K562 (cell line): ENCODE measurements around the gene HCRTR1. TPM values are rescaled to one million over a fixed set of nuclear protein-coding genes. Genes with fewer than 3 reads are reported as not detected.

ENCODE experiments used
- DNMT1 ChIP-seq: fragments of 450-650 bp; IDR thresholded peaks from 2 replicates; pipeline ENCODE4 v1.6.1; 2016; ENCODE audit warnings: antibody characterized with exemption, mild to moderate bottlenecking
- FOXO4 ChIP-seq: fragments of 450-650 bp; formaldehyde crosslinking; IDR thresholded peaks from 2 replicates; pipeline ENCODE4 v1.4.0; 2020; ENCODE audit warnings: mild to moderate bottlenecking, moderate library complexity
- PKNOX1 ChIP-seq: fragments of 450-650 bp; IDR thresholded peaks from 2 replicates; pipeline ENCODE4 v1.6.1; 2016
- TCFL5 ChIP-seq: fragments of 250-450 bp; sonication (Bioruptor Pico); conservative IDR thresholded peaks from 2 replicates; pipeline ENCODE4 v1.6.1; 2021; ENCODE audit warnings: mild to moderate bottlenecking, moderate library complexity, matching md5 sums
- ZNF174 ChIP-seq: fragments of 250-450 bp; sonication (Bioruptor Pico); IDR thresholded peaks from 2 replicates; pipeline ENCODE4 v1.4.0; 2020; ENCODE audit warnings: mild to moderate bottlenecking
- ZNF184 ChIP-seq: sonication (generic); formaldehyde crosslinking; IDR thresholded peaks from 2 replicates; pipeline ENCODE4 v1.5.0; 2020; ENCODE audit warnings: missing genetic modification reagents
- ZNF274 ChIP-seq: IDR thresholded peaks from 2 replicates; pipeline ENCODE4 v1.6.1; 2011; ENCODE audit warnings: low read depth, mild to moderate bottlenecking, low read length, moderate library complexity, borderline replicate concordance
- ZNF639 ChIP-seq, 2 experiments: fragments of 200-800 bp in 1 of 2; sonication (Bioruptor generic) in 1 of 2; sonication (generic) in 1 of 2; formaldehyde crosslinking in 1 of 2; IDR thresholded peaks in 1 of 2; conservative IDR thresholded peaks in 1 of 2; 2 replicates each; pipeline versions ENCODE4 v1.5.0 to v1.6.1; 2016 to 2020; ENCODE audit warnings: missing compliant biosample characterization in 1 of 2, missing genetic modification characterization in 1 of 2, missing genetic modification reagents in 1 of 2
- polyA plus RNA-seq, 8 experiments: library from polyadenylated mRNA; depleted of rRNA in 4 of 8; stranded (reverse) in 5 of 8; unstranded in 3 of 8; fragments of >200 nt; fragmentation: Nextera tagmentation in 2 of 8; fragmentation: Illumina TruSeq in 1 of 8; extraction: Ambion mirVana in 2 of 8; extraction: Trizol in 1 of 8; gene quantifications; 2 replicates each; pipeline versions ENCODE4 v1.2.1 to v1.2.3, GENCODE V29; 2011 to 2014; ENCODE audit warnings: inconsistent platforms in 1 of 8, missing spikeins in 1 of 8
- total RNA-seq, 7 experiments: library from RNA; depleted of rRNA in 6 of 7; stranded (reverse); fragments of >200 nt in 6 of 7; fragmentation: Illumina TruSeq in 2 of 7; extraction: Trizol in 2 of 7; gene quantifications; 2 replicates each; pipeline versions ENCODE4 v1.2.1 to v1.2.3, GENCODE V29; 2011 to 2021; ENCODE audit warnings: low replicate concordance in 1 of 7
- TF ChIP-seq, protein P1 (sequence below): fragments of 250-450 bp; sonication (Bioruptor Pico); IDR thresholded peaks from 2 replicates; pipeline ENCODE4 v1.4.0; 2020; ENCODE audit warnings: borderline replicate concordance
- TF ChIP-seq, protein P2 (sequence below), 2 experiments: IDR thresholded peaks; 2 replicates each; pipeline ENCODE4 v1.6.1; 2012; ENCODE audit warnings: improper control_type of control experiment in 2 of 2, low read depth in 2 of 2, low read length in 2 of 2, borderline replicate concordance in 1 of 2

Gene HCRTR1
- total and polyA plus RNA-seq, 9 of the 15 experiments (the other 6 are each of a cell fraction or from before 2014, with no cell fraction given) = not detected

- TF ChIP-seq, protein P1, sequence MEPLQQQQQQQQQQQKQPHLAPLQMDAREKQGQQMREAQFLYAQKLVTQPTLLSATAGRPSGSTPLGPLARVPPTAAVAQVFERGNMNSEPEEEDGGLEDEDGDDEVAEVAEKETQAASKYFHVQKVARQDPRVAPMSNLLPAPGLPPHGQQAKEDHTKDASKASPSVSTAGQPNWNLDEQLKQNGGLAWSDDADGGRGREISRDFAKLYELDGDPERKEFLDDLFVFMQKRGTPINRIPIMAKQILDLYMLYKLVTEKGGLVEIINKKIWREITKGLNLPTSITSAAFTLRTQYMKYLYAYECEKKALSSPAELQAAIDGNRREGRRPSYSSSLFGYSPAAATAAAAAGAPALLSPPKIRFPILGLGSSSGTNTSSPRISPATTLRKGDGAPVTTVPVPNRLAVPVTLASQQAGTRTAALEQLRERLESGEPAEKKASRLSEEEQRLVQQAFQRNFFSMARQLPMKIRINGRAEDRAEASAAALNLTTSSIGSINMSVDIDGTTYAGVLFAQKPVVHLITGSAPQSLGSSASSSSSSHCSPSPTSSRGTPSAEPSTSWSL (CRISPR knock-in tag) = no peak
- TF ChIP-seq ZNF184 (CRISPR knock-in tag) = no peak
- no peak for TF ChIP-seq ZNF639 (CRISPR knock-in tag; conservative IDR thresholded peaks at IDR 0.05 in 1 of 2, IDR thresholded peaks at IDR 0.05 in 1 of 2)
- TF ChIP-seq PKNOX1 = no peak; the same call in 1 of the 2 replicates
- TF ChIP-seq ZNF274 = no peak
- TF ChIP-seq ZNF174 = no peak
- TF ChIP-seq TCFL5 (CRISPR knock-in tag) = no peak
- TF ChIP-seq, protein P2, sequence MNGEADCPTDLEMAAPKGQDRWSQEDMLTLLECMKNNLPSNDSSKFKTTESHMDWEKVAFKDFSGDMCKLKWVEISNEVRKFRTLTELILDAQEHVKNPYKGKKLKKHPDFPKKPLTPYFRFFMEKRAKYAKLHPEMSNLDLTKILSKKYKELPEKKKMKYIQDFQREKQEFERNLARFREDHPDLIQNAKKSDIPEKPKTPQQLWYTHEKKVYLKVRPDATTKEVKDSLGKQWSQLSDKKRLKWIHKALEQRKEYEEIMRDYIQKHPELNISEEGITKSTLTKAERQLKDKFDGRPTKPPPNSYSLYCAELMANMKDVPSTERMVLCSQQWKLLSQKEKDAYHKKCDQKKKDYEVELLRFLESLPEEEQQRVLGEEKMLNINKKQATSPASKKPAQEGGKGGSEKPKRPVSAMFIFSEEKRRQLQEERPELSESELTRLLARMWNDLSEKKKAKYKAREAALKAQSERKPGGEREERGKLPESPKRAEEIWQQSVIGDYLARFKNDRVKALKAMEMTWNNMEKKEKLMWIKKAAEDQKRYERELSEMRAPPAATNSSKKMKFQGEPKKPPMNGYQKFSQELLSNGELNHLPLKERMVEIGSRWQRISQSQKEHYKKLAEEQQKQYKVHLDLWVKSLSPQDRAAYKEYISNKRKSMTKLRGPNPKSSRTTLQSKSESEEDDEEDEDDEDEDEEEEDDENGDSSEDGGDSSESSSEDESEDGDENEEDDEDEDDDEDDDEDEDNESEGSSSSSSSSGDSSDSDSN (IDR thresholded peaks at IDR 0.05; ENCODE audit: borderline replicate concordance in 1 of 2, low read depth in 2 of 2, low read length in 2 of 2) = no peak
- TF ChIP-seq DNMT1 = no peak
- TF ChIP-seq FOXO4 (CRISPR knock-in tag) = no peak
Measured at GRCh38 chr1:31574749-31575368, 42.6 kb upstream of the HCRTR1 start (continued).
